Stomach (tissue), 4 donors: ENCODE data around the gene PHLDB3.

Source experiments
- CTCF ChIP-seq, 7 experiments: fragments of 450-650 bp in 4 of 7; fragments of 200-600 bp in 3 of 7; sonication (generic) in 3 of 7; IDR thresholded peaks; one replicate each; pipeline ENCODE4 v1.5.1; 2016 to 2019; ENCODE audit warnings: antibody characterized with exemption in 7 of 7, control low read depth in 2 of 7, mild to moderate bottlenecking in 1 of 7
- EP300 ChIP-seq: sonication (generic); formaldehyde crosslinking; IDR thresholded peaks from one replicate; pipeline ENCODE4 v1.6.1; 2017; ENCODE audit warnings: antibody characterized with exemption
- POLR2A ChIP-seq, 4 donors: fragments of 450-650 bp; IDR thresholded peaks; one replicate each; pipeline ENCODE4 v1.6.1; 2016; ENCODE audit warnings: antibody characterized with exemption in 4 of 4, control low read depth in 2 of 4, mild to moderate bottlenecking in 1 of 4, moderate library complexity in 1 of 4
- POLR2AphosphoS5 ChIP-seq, 3 donors: sonication (generic); formaldehyde crosslinking; IDR thresholded peaks; one replicate each; pipeline ENCODE4 v1.6.1; 2016; ENCODE audit warnings: antibody characterized with exemption in 3 of 3

- no peak for TF ChIP-seq CTCF (IDR thresholded peaks at IDR 0.05)
- TF ChIP-seq EP300: no peak
- TF ChIP-seq POLR2AphosphoS5 (IDR thresholded peaks at IDR 0.05): no peak
- no peak for TF ChIP-seq POLR2A (IDR thresholded peaks at IDR 0.05)
These were observed 40.7 kb upstream of the PHLDB3 start for GRCh38 chr19:43545276-43545675.
